CD4-positive, alpha-beta T cell treated with Interleukin-6 at 100 ng/mL for 8 hours (primary cell): Measurements from ENCODE around the gene TMEM31.
"Not testable (repeated sequence)": the region's sequence is repeated elsewhere in the genome, so short reads cannot be mapped to it uniquely, and the experiment has no call there.

ENCODE experiments used
- DNase-seq: peaks from one replicate; pipeline ENCODE4 v3.0.0-alpha.2; 2020; ENCODE audit warnings: mixed read lengths, low spot score

The TMEM31 gene

DNA sequence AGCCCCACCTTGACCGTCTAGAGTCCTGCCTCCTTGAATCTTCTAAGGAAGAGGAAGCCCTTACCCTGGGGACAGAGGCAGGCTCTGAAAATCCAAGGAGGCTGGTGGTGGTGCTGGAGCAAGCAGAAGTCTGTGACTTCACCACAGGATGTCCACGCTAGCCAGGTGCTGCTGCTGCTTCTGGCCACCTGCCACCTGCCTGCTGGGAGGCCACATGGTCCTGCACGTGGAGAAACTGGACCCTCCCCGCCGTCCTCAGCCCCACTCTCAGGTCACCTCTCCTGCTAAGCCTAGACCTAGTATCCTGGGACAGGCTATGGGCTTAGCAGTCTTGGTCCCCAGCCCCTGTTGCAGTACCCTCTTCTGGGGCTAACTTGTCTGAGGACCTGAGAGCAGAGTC lies 15.8 kb downstream of the TMEM31 start:
- DNase-seq: no peak

DNA sequence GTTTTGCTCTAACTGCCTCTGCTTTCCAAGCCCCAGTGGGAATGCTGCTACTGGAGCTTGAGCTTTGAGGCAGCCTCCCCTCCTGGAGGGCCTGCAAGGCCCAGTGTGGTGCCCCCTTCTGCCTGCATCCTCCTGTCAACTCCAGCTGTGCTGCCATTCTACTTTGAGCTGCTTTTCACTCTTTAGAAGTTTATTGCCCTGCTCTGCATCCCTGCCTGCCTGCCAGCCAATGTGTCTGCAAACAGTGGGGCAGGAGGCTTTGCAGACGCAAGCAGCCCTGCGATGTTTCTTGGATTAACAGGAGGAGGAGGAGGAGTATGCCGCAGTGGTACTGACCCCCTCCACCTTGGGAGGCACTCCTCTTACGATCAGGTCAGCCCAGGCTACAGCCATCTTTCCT lies 16.4 kb downstream of the TMEM31 start:
- no peak for DNase-seq

DNA sequence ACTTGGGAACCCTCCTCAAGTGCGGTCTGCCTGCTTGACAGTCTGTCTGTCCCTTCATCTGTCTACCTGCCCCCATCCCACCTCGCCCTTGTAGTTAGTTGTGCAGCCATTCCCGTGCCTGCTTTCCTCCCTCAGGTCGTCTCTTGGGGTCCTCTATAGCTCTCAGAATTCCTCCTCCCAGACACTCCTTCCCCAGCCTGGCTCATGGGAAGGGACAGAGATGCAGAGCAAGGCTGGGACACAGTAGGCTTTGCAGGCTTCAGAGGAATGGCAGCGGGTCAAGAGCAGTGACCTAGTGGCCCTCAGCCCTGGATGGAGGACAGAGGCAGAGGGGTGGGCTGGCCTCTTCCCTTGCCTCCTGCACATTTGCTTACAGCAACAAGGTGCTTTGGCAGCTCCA lies 18.3 kb downstream of the TMEM31 start:
- DNase-seq: no peak

DNA sequence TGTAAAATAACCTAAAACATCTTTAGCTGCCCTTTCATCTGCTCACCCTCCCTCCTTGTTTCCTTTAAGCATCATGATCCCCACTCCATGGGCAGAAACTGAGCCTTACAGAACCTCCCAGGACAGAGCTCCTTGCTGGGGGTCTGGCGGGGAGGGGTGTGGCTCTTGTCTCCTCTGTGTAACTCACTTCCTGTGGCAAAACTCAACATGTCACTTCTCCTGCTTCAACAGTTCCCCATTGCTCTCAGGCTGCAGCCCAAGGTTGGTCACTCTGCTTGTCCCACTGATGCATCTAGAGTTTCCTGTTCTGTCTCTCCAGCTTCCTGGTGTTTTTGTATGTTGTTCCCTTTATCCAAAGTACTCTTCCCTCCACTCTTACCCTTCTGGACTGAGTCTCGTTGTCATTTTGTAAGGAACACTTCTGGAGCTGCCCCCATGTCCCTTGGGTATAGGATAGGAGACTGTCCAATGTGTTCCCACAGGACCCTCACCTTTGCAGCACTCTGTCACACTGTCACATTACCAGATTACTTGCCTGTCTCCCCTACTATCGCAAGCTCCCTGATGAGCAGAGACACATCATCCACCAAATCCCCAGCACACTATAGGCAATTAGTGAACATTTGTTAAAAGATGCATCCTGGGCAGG lies 19.6 kb downstream of the TMEM31 start:
- DNase-seq: no peak

DNA sequence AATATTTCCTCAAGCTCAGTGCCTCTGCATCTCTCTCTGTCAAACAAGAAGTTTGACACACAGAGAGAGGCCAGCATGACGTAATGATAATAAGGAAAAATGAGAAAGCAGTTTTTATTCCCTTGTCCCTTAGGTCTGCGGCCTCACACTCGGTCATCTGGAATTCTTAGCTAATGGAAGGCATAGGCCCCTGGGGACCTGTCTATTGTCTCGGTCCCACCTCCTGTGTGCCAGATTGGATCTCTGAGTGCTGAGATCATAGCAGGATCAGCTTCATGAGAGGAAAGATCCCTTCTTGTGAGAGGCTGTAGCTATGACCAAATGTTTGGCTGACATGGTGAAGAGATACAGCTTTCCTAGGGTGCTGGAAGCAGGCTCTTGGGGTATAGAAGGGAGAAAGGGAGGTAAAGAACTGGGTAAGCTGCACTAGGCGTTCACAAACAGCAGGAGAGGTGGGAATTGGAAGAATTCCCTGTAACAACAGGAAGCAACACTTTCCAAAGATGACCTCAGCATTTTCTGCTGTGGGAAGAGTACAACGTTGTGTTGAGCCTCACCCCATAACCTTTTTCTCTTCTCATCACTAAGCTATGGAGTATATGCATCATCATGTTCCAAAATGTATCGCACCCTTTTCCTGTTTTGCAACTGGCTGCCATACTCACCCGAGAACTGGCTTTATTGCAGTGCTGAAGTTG lies 20.2 kb downstream of the TMEM31 start:
- DNase-seq: no peak

DNA sequence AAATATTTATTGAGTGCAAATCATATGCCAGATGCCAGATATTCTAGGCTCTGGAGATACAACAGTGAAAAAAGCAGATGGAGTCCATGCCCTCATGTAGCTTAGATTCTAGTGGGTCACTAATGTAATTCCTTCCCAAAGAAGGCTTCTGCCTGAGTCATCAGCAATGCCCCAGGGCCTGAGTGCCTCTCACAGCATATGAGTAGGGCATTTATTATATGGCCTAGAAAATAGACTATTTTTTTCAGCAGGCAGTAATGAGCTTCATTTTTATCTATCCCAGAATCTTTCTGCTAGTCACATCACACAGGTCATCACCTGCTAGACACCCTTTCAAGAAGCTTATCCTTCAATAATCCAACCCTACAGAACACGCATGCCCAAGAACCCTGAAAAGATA lies 22.3 kb downstream of the TMEM31 start:
- DNase-seq: no peak

DNA sequence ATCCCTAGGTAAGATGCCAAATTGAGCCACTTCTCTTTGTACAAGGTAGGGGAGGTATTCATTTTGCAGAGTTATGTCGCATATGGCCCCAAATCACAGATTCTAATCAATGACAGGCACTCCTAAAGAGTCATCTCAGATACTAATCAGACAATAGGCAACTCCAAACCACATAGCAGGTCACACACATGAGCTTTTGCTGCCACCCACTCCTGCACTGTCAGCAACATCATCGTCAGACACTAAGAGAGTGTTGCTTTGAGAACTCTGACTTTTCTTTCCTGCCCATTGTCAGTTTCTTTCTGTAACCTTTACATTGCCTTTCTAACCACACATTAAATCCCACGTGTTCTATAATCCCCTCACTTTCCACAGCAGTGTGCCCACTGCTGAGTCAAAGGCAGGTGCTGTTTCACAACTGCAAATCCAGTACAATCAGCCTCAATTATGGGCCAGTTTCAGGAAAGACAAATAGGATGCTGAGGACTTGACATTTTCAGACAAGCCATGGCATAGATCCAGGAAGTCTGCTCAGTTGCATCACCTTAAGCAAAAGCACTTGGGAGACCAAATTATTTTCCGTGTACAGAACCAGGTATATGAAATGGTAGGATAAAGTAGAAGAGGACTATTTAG lies 23.5 kb downstream of the TMEM31 start:
- DNase-seq: no peak

DNA sequence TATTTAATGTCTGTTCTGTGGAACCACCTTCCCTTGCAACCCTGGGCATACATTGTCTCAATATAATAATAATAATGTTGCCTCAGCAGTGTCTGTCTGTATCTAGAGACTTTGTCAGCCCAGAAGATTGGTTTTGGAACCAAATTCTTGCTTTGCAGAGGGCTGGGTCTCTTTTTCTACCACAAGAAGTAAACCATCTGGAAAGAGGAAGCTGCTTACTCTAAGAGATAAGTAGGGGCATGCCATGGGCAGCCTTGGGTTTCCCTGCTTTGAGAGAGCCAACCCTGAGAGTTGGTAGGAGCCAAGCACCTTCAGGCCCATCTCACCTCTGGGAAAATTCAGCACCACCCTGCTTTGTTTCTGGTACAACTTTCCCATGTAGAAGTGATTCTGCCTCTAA lies 27.0 kb downstream of the TMEM31 start:
- DNase-seq: no peak

DNA sequence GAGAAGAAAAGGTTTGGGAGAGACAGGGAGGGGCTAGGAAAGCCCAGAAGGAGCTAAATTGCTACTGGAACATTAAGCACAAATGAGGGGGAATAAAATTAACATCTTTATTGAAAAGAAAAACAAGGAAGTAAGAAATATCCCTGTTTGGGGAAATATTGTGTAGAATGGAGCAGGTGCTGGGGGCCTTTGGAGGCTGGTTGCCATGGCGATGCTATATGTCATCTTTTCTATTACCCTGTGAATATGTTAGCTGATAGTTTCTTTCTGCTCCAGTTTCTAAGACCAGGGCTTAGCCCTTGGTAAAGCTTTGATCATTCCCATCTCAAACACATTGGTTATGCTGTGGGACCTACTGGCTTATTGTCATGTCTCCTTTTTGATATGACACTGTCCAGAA lies 28.7 kb downstream of the TMEM31 start:
- DNase-seq: no peak

DNA sequence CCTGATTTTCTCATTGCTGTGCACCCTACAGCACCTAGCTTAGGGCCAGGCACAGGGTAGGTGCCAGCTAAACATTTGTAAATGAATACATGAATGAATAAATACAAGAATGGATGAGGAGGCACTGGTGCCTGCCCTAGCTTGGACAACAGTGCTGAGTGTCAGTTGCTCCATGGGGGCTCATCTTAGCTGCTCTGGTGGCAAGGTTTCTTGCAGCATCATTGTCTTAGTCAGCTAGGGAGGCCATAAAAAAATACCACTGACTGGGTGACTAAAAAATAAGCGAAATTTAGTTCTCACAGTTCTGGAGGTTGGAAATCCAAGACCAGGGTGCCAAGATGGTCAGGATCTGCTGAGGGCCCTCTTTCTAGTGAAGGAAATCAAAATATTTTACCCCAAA lies 31.2 kb downstream of the TMEM31 start:
- DNase-seq: no peak

DNA sequence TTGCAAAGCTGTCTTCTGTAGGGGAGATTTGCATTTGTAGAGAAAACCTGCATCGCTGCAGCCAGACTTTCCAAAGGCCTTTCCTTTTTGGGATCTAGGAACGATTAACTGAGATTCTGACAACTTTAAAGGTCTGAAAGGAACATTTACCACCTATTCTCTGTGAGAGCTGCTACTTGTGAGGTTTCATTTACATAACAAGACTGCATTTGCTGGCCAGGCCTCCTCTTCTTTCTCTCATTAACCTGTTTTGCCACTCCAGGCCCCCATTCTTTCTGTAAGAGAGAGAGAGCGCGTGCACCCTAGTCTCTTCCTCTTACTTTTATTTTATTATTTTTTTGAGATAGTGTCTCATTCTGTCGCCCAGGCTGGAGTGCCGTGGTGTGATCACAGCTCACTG lies 31.6 kb downstream of the TMEM31 start:
- DNase-seq: no peak

DNA sequence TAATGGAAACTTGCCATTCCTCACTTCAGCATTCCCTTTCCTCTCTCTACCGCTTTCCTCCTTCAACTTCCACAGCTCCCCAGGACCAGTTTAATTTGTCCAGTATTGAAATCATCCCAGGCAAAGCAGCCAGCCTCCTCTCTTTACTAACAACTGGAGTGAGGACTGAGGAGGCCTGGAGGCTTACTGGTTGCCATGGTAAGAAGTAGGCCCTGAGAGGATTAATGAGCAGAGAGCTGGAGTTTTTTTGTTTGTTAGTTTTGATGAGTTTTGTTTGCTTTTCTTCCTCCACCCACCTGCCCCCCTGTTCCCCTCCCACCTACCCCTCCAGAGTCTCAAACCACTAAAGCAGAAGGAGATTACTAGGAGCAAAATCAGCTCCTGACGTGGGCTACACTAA lies 36.5 kb downstream of the TMEM31 start:
- no peak for DNase-seq

DNA sequence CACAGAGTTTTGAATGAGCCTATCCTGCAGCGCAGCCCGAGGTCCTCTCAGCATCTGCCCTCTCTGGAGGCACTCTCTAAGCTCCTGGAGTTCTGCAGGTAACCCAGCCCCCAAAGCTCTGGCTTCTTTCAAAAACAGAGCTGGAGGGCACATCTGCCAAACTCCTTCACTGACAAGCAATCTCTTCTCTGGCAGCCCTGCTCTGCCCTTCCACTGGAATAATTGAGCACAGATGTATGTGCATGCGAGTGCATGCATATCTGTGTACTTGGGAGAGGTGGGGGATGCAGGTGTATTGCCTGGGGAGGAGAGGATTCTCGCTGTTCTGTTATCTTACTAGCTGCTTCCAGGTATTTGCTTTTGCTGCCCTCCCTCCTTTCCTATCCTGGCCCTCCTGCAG lies 43.7 kb downstream of the TMEM31 start:
- no peak for DNase-seq

DNA sequence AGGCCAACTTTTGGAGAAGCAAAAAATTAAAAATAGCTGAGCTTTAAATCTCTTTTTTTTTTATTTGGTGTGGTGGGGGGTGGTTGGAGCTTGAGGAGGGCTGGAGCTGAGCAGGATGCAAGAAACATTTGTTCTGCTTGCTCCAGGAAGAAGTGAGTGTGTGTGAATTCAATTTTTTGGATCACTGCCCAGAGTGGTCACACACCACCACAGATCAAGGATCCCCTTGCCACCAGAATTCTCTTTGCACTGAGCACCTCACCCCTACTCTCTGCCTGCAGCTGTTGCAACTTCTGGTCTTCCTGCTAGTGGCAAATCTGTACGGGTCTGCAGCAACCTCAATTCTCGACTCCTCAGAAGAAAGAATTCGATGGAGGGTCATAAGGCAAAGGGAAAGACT lies 46.0 kb downstream of the TMEM31 start:
- no peak for DNase-seq

DNA sequence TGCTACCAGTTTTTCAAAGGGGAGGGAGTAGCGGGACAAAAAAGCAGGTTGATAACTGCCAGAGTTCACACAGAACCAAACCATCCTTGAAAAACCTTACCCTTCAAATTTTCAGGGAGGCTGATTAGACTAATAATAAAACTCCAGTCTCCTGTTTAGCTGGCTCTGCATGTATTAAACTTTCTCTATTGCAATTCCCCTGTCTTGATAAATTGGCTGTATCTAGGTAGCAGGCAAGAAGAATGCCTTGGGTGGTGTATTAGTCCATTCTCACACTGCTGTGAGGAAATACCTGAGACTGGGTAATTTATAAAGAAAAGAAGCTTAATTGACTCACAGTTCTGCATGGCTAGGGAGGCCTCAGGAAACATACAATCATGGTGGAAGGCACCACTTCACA lies 47.8 kb downstream of the TMEM31 start:
- no peak for DNase-seq

DNA sequence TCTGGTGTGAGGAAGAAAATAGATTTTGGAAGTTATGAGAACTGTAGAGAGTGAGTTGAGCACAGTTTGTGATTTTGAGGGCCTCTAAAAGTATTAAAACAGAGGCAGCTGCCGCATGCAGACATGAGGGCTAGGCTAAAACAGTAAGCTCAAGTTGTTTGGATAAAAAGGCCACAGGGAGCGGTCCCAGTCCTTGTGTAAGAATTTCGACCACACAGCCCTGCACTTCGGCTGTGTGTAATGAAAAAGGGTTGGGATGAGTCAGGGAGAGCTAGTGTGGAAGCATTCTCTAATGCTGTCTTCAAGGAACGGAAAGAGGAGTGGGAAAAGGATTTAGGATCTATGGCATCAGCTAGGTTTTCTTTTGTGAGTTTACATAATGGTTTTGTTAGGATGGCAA lies 52.8 kb downstream of the TMEM31 start:
- not testable (repeated sequence) for DNase-seq
